ENCODE measurements around the gene THEMIS.

- TF ChIP-seq CTCF (conservative IDR thresholded peaks at IDR 0.05; ENCODE audit: low read depth in 2 of 2) = no peak
- no peak for TF ChIP-seq POLR2AphosphoS5 (IDR thresholded peaks at IDR 0.05; ENCODE audit: low read depth)
- TF ChIP-seq EZH2 (IDR thresholded peaks at IDR 0.05; ENCODE audit: low read depth, unreplicated experiment) = no peak
- no peak for TF ChIP-seq REST (IDR thresholded peaks at IDR 0.05; ENCODE audit: unreplicated experiment)
- TF ChIP-seq CREB1 (CRISPR knock-in tag; IDR thresholded peaks at IDR 0.05; ENCODE audit: low read depth) = no peak
- TF ChIP-seq EZH2phosphoT487 (IDR thresholded peaks at IDR 0.05; ENCODE audit: unreplicated experiment) = no peak
- no peak for TF ChIP-seq ZNF331 (CRISPR knock-in tag; IDR thresholded peaks at IDR 0.05; ENCODE audit: low read depth)
- no peak for TF ChIP-seq ETS1 (IDR thresholded peaks at IDR 0.05)
- no peak for TF ChIP-seq NANOG (IDR thresholded peaks at IDR 0.05; ENCODE audit: borderline replicate concordance)
- TF ChIP-seq ZNF462 (CRISPR knock-in tag; IDR thresholded peaks at IDR 0.05) = no peak
- TF ChIP-seq STAT1 (IDR thresholded peaks at IDR 0.05; ENCODE audit: unreplicated experiment) = no peak
- TF ChIP-seq ZNF114 (CRISPR knock-in tag; IDR thresholded peaks at IDR 0.05) = no peak
These were observed 125.5 kb downstream of the THEMIS start for GRCh38 chr6:127775371-127775770.
